ENCODE measurements around the gene SNCB. TPM values are rescaled to one million over a fixed set of nuclear protein-coding genes. Genes with fewer than 3 reads are reported as not detected.

The SNCB gene
- total RNA-seq: 10 to 100 TPM; 13.6 to 47.2 TPM
- 100 to 1,000 TPM; 267 to 271 TPM for polyA plus RNA-seq (ENCODE audit: insufficient read length in 2 of 2)
- long read RNA-seq, donor 1, transcript SNCB-202 (6 exons, 1,234 nt): major isoform, 103 of 128 reads
- long read RNA-seq, donor 1, transcript SNCB-205 (6 exons, 730 nt): minor isoform, 9 of 128 reads
- long read RNA-seq, donor 1, partial matches to known transcripts: 15 of 128 reads
- long read RNA-seq, donor 1, other reads (novel, unspliced or antisense): 0 of 128 reads
- long read RNA-seq, donor 2, transcript SNCB-202 (6 exons, 1,234 nt): major isoform, 32 of 37 reads
- long read RNA-seq, donor 2, partial matches to known transcripts: 0 of 37 reads
- long read RNA-seq, donor 2, other reads (novel, unspliced or antisense): 0 of 37 reads
- long read RNA-seq, donor 3, transcript SNCB-202 (6 exons, 1,234 nt): major isoform, 49 of 55 reads
- long read RNA-seq, donor 3, partial matches to known transcripts: 5 of 55 reads
- long read RNA-seq, donor 3, other reads (novel, unspliced or antisense): 0 of 55 reads
- long read RNA-seq, donor 4: 0 reads

DNA sequence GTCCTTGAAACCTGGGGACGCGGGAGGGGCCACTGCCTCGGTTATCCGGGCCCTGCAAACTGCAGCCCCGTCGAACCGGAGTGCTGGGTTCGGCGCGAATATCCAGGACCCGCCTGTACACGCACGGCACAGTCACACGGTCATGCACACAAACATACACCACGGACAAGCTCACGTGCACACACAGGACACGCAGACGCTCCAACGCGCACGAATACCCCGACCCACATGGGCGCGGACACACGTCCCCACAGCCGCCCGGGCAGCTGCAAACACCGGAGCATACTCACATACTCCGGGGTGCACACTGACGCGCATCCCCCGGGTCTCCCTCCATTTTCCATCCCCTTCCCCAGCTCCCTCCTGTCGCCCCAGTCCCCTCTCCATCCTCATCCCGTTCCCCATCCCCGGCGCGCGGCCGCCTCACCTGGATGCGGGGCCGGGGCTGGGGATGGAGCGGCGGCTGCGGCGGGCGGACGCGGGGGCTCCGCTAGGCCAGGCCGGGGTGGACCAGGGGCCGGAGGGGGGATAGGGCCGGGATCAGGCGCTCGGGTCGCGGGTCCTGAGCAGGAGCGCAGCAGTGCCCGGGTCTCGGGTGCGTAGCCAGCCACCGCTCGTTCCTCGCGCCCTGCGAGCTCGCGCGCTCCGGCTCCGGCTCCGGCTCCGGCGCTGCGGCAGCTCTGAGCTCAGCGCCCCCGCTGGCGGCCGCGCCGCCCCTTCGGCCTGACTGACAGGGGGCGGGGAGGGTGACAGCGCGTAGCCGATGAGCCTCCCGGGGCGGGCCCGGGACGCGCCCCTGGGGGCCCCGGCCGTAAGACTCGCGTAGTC, at the start of gene SNCB, which contains the start of gene EIF4E1B:
Gene SNCB (minus strand): TSS at position 682 of the 828 bp plus-strand sequence. CDS start 880 bp downstream, outside the sequence.
Gene EIF4E1B (plus strand): TSS at position 823 of the 828 bp plus-strand sequence. CDS start 12,113 bp downstream, outside the sequence.
- peaks cover 69% of the 10 kb centered on the region for H3K27me3 ChIP-seq (ENCODE audit: control insufficient read depth, insufficient read depth, low read length)
- peak in 2 of 6 donors; percentile 80 to 85 for DNase-seq (ENCODE audit: low read depth in 4 of 6, low spot score in 6 of 6)
- peak within 1 kb of the TSS; percentile 44 for H3K4me3 ChIP-seq (ENCODE audit: low read depth, low read length)
- WGBS (ENCODE audit: insufficient coverage): under 1% methylated on average over 93 of the region's 94 CpGs
- peaks cover 7% of the 10 kb centered on the region for H3K36me3 ChIP-seq (ENCODE audit: control insufficient read depth, insufficient read depth, low read length)
- H3K4me1 ChIP-seq (ENCODE audit: control insufficient read depth, insufficient read depth, low read length): peaks cover 18% of the 10 kb centered on the region
- H3K9me3 ChIP-seq (ENCODE audit: control insufficient read depth, insufficient read depth, low read length): no peaks in the 10 kb centered on the region
- H3K27ac ChIP-seq (ENCODE audit: low read depth, low read length): no peak within 1 kb of the TSS

DNA sequence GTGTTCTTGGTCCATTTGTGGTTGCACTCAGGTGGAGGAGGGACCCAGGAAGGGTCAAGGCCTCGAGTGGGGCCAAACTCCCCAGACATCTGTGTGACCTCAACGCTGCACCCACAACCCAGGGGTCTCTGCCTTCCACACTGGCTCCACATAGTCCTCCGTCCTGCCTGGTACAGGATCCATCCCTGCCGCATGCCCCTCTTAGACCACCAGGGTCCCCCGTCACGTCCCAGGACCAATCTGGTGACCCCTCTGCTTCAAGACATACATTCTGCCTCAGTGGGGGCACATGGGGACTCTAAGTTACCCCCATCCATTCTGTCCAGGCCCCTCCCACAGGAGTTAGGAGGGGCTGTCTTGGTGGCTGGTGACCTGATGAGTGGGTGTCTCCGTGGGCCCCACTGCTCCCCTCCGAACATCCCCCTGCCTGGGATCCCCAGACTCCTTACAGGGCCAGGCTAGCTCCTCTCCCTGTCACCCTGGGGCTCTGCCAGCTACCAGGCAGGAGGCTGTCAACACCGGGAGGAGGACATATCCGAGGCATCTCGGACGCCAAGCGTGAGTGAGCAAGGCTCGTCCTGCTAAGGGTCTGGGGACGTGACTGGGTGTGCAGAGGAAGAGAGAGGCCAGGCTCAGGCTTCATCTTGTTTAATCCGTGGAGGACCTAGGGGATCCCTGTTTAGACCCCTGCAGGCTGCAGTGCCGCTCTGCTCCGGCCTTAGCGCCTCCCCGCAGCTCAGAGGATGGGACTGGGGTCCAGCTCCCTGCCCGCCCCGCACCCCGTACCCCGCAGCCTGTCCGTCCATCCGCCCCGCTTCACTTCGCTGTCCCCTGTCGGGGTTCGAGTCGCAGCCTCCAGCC, 49.3 kb upstream of the SNCB start:
- 23% methylated on average over 27 of the region's 31 CpGs for WGBS (ENCODE audit: insufficient coverage)
- DNase-seq (ENCODE audit: low read depth in 4 of 6, low spot score in 6 of 6): no peak
- no peaks in the 10 kb centered on the region for H3K9me3 ChIP-seq (ENCODE audit: control insufficient read depth, insufficient read depth, low read length)
- H3K27me3 ChIP-seq (ENCODE audit: control insufficient read depth, insufficient read depth, low read length): peaks cover 29% of the 10 kb centered on the region
- H3K4me1 ChIP-seq (ENCODE audit: control insufficient read depth, insufficient read depth, low read length): peaks cover 16% of the 10 kb centered on the region
- H3K36me3 ChIP-seq (ENCODE audit: control insufficient read depth, insufficient read depth, low read length): no peaks in the 10 kb centered on the region
- no peak overlapping the region for H3K4me3 ChIP-seq (ENCODE audit: low read depth, low read length)
- H3K27ac ChIP-seq (ENCODE audit: low read depth, low read length): no peak overlapping the region

DNA sequence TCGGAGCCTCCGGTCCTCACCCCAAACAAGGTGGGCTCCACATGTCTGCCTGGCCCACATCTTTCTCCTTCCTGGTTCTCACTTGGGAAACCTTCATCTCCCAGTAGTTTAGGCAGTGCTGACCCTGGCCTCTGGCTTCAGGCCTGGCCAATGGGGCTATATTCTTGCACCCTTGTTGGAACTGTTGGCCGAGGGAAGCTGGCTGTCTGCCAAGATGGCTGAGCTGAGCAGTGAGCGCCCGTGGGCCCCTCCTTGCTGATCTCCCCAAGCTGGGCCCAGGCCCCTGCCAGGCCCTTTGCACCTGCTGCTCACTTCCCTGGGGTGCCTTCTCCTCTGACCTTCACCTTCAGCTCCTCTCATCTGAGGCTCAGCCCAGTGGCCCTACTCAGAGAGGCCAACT, 48.2 kb upstream of the SNCB start:
- no peak for DNase-seq (ENCODE audit: low read depth in 4 of 6, low spot score in 6 of 6)
- no peak overlapping the region for H3K4me3 ChIP-seq (ENCODE audit: low read depth, low read length)
- no peaks in the 10 kb centered on the region for H3K36me3 ChIP-seq (ENCODE audit: control insufficient read depth, insufficient read depth, low read length)
- H3K4me1 ChIP-seq (ENCODE audit: control insufficient read depth, insufficient read depth, low read length): peaks cover 16% of the 10 kb centered on the region
- peaks cover 25% of the 10 kb centered on the region for H3K27me3 ChIP-seq (ENCODE audit: control insufficient read depth, insufficient read depth, low read length)
- H3K9me3 ChIP-seq (ENCODE audit: control insufficient read depth, insufficient read depth, low read length): no peaks in the 10 kb centered on the region
- no peak overlapping the region for H3K27ac ChIP-seq (ENCODE audit: low read depth, low read length)
- 69% methylated on average over 5 of the region's 5 CpGs for WGBS (ENCODE audit: insufficient coverage)

DNA sequence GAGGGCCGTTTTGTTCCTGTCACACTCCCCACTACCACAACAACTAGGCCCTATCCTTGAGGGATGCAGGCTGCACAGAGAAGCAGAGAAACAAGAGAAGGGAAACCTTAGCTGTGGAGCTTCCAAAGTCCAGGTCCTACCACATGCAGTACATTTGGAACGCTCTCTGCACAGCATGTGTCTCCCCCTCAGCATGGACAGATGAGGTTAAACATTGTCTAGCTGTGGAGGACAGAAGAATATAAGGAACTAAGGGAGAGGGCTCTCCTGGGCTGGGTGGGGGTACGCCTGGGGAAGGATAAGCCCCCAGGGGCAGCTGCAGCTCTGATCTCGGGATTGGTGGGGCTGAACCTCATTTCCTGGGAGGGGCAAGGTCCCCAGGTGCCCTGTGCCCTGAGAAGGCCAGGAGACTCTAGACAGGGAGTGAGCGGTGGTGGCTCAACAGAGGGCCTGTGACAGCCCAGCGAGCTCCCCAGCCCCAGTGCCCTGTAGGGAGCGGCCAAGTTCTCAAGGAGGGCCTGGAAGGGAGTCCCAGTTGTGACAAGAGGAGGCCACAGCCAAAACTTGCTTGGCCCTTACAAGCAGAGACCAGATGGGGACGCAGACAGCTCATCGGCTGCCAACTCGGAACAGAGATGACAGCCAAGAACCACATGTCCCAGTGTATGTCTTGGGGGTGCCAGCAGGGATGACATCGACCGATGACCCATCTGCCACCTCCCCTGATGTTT, 47.0 kb upstream of the SNCB start:
- Histone ChIP-seq H3K4me1 (ENCODE audit: control insufficient read depth, insufficient read depth, low read length) (peaks cover 17% of the 10 kb centered on the region), H3K27me3 (ENCODE audit: control insufficient read depth, insufficient read depth, low read length) (peaks cover 25% of the 10 kb centered on the region), H3K27ac (ENCODE audit: low read depth, low read length) (no peak overlapping the region), H3K4me3 (ENCODE audit: low read depth, low read length) (no peak overlapping the region), H3K9me3 (ENCODE audit: control insufficient read depth, insufficient read depth, low read length) (no peaks in the 10 kb centered on the region), H3K36me3 (ENCODE audit: control insufficient read depth, insufficient read depth, low read length) (no peaks in the 10 kb centered on the region)
- 77% methylated on average over 12 of the region's 12 CpGs for WGBS (ENCODE audit: insufficient coverage)
- peak in 1 of 6 donors; percentile 89 for DNase-seq (ENCODE audit: low read depth in 4 of 6, low spot score in 6 of 6)

DNA sequence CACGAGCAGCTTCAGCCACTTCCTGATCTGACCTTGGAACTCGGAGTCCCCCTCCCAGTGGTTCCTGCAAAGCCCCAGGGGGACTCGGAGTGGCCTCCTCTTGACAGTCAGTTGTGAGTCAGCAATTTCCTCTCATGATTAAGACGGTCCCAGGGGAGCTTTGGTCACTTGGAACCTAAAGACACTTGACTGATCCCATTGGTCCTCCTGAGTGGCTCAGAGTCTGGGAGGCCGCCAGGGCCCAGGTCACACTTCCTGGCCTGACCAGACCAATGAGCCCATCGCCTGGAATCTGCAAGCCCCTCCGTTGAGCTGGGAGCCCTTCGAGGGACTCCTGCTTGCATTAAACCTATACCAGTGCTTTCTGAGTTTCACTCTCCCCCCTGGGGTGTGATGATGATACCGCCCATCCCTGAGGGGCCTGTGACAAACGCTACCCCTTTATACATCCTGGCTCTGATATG, 46.1 kb upstream of the SNCB start:
- H3K9me3 ChIP-seq (ENCODE audit: control insufficient read depth, insufficient read depth, low read length): no peaks in the 10 kb centered on the region
- no peak overlapping the region for H3K4me3 ChIP-seq (ENCODE audit: low read depth, low read length)
- no peaks in the 10 kb centered on the region for H3K36me3 ChIP-seq (ENCODE audit: control insufficient read depth, insufficient read depth, low read length)
- H3K27ac ChIP-seq (ENCODE audit: low read depth, low read length): no peak overlapping the region
- peaks cover 23% of the 10 kb centered on the region for H3K27me3 ChIP-seq (ENCODE audit: control insufficient read depth, insufficient read depth, low read length)
- DNase-seq (ENCODE audit: low read depth in 4 of 6, low spot score in 6 of 6): no peak
- WGBS (ENCODE audit: insufficient coverage): 70% methylated on average over 10 of the region's 10 CpGs
- peaks cover 20% of the 10 kb centered on the region for H3K4me1 ChIP-seq (ENCODE audit: control insufficient read depth, insufficient read depth, low read length)

DNA sequence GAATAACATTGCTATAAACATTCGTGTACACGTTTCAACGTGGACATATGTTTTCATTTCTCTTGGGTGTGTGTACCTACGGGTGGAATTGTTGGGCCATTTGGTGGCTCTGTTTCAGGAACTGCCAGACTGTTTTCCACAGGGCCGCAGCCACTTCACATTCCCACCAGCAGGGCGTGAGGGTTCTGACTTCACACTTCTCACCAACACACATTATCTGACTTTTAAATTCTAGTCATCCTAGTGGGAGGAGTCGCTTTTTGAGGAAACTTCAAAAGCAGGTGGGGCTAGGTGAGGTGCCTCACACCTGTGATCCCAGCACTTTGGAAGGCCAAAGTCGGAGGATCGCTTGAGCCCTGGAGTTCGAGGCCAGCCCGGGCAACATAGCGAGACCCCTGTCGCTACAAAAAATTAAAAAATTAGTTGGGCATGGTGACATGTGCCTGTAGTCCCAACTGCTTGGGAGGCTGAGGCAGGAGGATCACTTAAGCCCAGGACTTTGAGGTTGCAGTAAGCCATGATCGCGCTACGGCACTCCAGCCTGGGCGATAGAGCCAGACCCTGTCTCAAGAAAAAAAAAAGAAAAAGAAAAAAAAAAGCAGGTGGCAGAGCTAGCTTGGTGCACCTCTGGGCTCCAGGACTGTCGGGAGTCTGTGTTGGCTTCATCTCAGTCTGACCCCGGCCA, 45.5 kb upstream of the SNCB start:
- Histone ChIP-seq H3K4me1 (ENCODE audit: control insufficient read depth, insufficient read depth, low read length) (peaks cover 20% of the 10 kb centered on the region), H3K9me3 (ENCODE audit: control insufficient read depth, insufficient read depth, low read length) (no peaks in the 10 kb centered on the region), H3K4me3 (ENCODE audit: low read depth, low read length) (no peak overlapping the region), H3K27ac (ENCODE audit: low read depth, low read length) (no peak overlapping the region), H3K27me3 (ENCODE audit: control insufficient read depth, insufficient read depth, low read length) (peaks cover 20% of the 10 kb centered on the region), H3K36me3 (ENCODE audit: control insufficient read depth, insufficient read depth, low read length) (no peaks in the 10 kb centered on the region)
- WGBS (ENCODE audit: insufficient coverage): 79% methylated on average over 16 of the region's 19 CpGs
- no peak for DNase-seq (ENCODE audit: low read depth in 4 of 6, low spot score in 6 of 6)

DNA sequence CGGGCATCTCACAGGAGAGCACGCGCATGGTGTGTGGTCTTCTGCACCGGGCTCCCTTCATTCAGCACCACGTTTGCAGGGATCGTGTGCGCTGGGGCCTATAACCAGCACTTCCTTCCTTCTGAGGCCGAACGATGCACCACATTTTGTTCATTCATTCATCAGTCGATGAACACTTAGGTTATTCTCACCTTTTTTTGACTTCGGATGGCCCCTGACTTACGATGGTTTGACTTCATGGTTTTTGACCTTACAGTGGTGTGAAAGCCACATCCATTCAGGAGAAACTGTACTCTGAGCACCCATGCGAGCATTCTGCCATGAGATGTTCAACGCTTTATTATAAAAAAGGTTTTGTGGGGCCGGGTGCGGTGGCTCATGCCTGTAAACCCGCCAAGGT, 44.5 kb upstream of the SNCB start:
- Histone ChIP-seq H3K4me3 (ENCODE audit: low read depth, low read length) (no peak overlapping the region), H3K9me3 (ENCODE audit: control insufficient read depth, insufficient read depth, low read length) (no peaks in the 10 kb centered on the region), H3K27ac (ENCODE audit: low read depth, low read length) (no peak overlapping the region), H3K4me1 (ENCODE audit: control insufficient read depth, insufficient read depth, low read length) (peaks cover 14% of the 10 kb centered on the region), H3K36me3 (ENCODE audit: control insufficient read depth, insufficient read depth, low read length) (no peaks in the 10 kb centered on the region), H3K27me3 (ENCODE audit: control insufficient read depth, insufficient read depth, low read length) (peaks cover 11% of the 10 kb centered on the region)
- DNase-seq (ENCODE audit: low read depth in 4 of 6, low spot score in 6 of 6): no peak
- 85% methylated on average over 17 of the region's 17 CpGs for WGBS (ENCODE audit: insufficient coverage)
